Fibroblast of lung (primary cell): ENCODE data around the gene VSIG1. TPM values are rescaled to one million over a fixed set of nuclear protein-coding genes. Genes with fewer than 3 reads are reported as not detected.

Experiments used
- DNase-seq, 2 donors: peaks; one replicate each; pipeline versions ENCODE4 v3.0.0 to v3.0.0-alpha.2; 2010; ENCODE audit warnings: low read depth in 2 of 2
- H2AFZ ChIP-seq: 2 replicates; pipeline ENCODE4 v1.5.1; 2012; ENCODE audit warnings: low read length, control low read depth, inconsistent platforms
- H3K27ac ChIP-seq: 2 replicates; pipeline ENCODE4 v1.5.1; 2011; ENCODE audit warnings: low read length, control low read depth; ENCODE audit not compliant: insufficient read depth
- H3K27me3 ChIP-seq: 2 replicates; pipeline ENCODE4 v1.5.1; 2011; ENCODE audit warnings: mild to moderate bottlenecking, low read length; ENCODE audit not compliant: control insufficient read depth, insufficient read depth
- H3K36me3 ChIP-seq: 2 replicates; pipeline ENCODE4 v1.5.1; 2011; ENCODE audit warnings: low read length; ENCODE audit not compliant: control insufficient read depth, insufficient read depth
- H3K4me1 ChIP-seq: 2 replicates; pipeline ENCODE4 v1.5.1; 2011; ENCODE audit warnings: low read length; ENCODE audit not compliant: control insufficient read depth, insufficient read depth; ENCODE audit errors: extremely low read depth
- H3K4me2 ChIP-seq: 2 replicates; pipeline ENCODE4 v1.5.1; 2011; ENCODE audit warnings: low read length, control low read depth; ENCODE audit not compliant: insufficient read depth; ENCODE audit errors: extremely low read depth
- H3K4me3 ChIP-seq, 4 experiments: fragments of 200-600 bp in 1 of 4; sonication (generic) in 1 of 4; replicated peaks in 1 of 4; 2 replicates each; pipeline ENCODE4 v1.5.1; 2011 to 2016; ENCODE audit warnings: low read length in 4 of 4, low read depth in 3 of 4, mild to moderate bottlenecking in 3 of 4, control low read depth in 2 of 4, inconsistent platforms in 1 of 4, mixed read lengths in 1 of 4; ENCODE audit not compliant: insufficient read depth in 1 of 4; ENCODE audit errors: control extremely low read depth in 1 of 4
- H3K79me2 ChIP-seq: 2 replicates; pipeline ENCODE4 v1.5.1; 2012; ENCODE audit warnings: mild to moderate bottlenecking, low read length, inconsistent platforms; ENCODE audit not compliant: control insufficient read depth, insufficient read depth
- H3K9ac ChIP-seq: 2 replicates; pipeline ENCODE4 v1.5.1; 2011; ENCODE audit warnings: mild to moderate bottlenecking, low read length, control low read depth; ENCODE audit not compliant: insufficient read depth
- H3K9me3 ChIP-seq: 2 replicates; pipeline ENCODE4 v1.5.1; 2012; ENCODE audit warnings: low read depth, low read length; ENCODE audit not compliant: control insufficient read depth, insufficient read depth
- H4K20me1 ChIP-seq: 2 replicates; pipeline ENCODE4 v1.5.1; 2011; ENCODE audit warnings: low read length; ENCODE audit not compliant: control insufficient read depth, insufficient read depth; ENCODE audit errors: extremely low read depth
- CTCF ChIP-seq, 2 donors: IDR thresholded peaks in 1 of 2; conservative IDR thresholded peaks in 1 of 2; 1 replicate in 1 of 2; 2 replicates in 1 of 2; pipeline ENCODE4 v1.5.1; 2011 to 2012; ENCODE audit warnings: low read length in 2 of 2, control low read depth in 1 of 2, inconsistent platforms in 1 of 2, low read depth in 1 of 2, mild to moderate bottlenecking in 1 of 2
- EZH2 ChIP-seq: IDR thresholded peaks from 2 replicates; pipeline ENCODE4 v1.5.1; 2012; ENCODE audit warnings: low read length, control low read depth, mild to moderate bottlenecking; ENCODE audit errors: missing control alignments
- polyA plus RNA-seq, 2 donors: library from polyadenylated mRNA; depleted of rRNA in 1 of 2; stranded (reverse) in 1 of 2; unstranded in 1 of 2; fragments of >200 nt; gene quantifications; 2 replicates each; pipeline ENCODE4 v1.2.1, GENCODE V29; 2011 to 2012; ENCODE audit warnings: missing spikeins in 1 of 2
- total RNA-seq: library from RNA; depleted of rRNA; stranded (reverse); fragments of >200 nt; gene quantifications from 2 replicates; pipeline ENCODE4 v1.2.1, GENCODE V29; 2014

VSIG1 gene
- total and polyA plus RNA-seq, 2 donors (not counting 1 experiment from before 2014, with no cell fraction given): 0.20 TPM; not detected in 1

DNA sequence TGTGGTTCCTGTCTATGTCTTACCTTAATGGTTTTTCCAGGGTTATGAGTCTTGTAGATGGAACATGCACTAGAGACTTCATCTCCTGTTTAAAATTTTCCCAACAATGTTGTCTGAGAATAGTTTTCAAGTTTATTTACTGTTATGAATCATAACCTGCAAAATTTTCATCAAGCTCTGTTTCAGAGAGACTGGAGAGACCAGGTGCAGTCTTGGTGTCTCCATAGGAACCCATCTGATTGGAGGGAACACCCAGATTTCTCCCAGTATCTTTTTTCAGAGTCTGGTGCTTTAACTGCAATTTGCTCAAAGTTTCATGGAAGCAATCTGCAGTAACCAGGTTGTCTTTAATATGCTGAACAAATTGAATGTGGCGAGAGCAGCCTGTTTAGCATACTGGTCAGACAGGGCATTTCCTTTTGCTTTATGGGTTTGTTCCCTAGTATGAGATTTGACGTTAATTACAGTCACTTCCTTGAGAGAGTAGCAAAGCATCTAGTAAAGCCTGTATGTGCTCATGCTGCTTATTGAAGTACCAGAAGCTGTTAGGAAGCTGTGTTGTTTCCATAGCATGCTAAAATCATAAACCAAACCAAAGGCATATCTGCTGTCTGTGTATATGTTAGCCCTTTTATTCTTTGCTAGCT is 18.8 kb upstream of the VSIG1 start:
- Histone ChIP-seq H3K9ac (no peak overlapping the region), H3K36me3 (no peaks in the 10 kb centered on the region), H3K4me3 (no peak overlapping the region), H3K27me3 (no peaks in the 10 kb centered on the region), H3K9me3 (no peaks in the 10 kb centered on the region), H3K4me2 (no peak overlapping the region), H3K79me2 (no peaks in the 10 kb centered on the region), H3K4me1 (no peaks in the 10 kb centered on the region), H4K20me1 (no peaks in the 10 kb centered on the region), H3K27ac (no peak overlapping the region), H2AFZ (no peak overlapping the region)
- no peak for DNase-seq
- no peak for TF ChIP-seq CTCF (conservative IDR thresholded peaks at IDR 0.05 in 1 of 2, IDR thresholded peaks at IDR 0.05 in 1 of 2; ENCODE audit: low read depth in 1 of 2, low read length in 2 of 2)
- no peak for TF ChIP-seq EZH2

DNA sequence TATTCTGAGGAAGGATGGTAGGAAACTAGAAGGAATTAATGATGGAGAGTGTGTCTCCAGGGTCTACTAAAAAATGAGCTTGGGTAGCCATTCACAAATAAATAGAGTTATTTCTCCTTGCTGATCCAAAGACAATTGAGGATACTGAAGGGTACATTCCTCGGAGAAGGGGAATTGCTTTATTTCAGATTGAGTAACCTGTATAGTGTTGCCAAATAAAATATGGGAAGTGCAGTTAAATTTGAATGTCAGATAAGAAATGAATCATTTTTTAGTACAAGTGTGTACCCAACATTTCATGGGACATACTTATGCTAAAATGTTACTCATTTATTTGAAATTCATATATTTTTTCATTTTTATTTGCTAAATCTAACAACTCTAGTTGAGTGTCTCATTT is 16.0 kb upstream of the VSIG1 start:
- Histone ChIP-seq H2AFZ (no peak overlapping the region), H4K20me1 (no peaks in the 10 kb centered on the region), H3K27ac (no peak overlapping the region), H3K4me2 (no peak overlapping the region), H3K4me3 (no peak overlapping the region), H3K36me3 (no peaks in the 10 kb centered on the region), H3K9ac (no peak overlapping the region), H3K4me1 (no peaks in the 10 kb centered on the region), H3K79me2 (no peaks in the 10 kb centered on the region), H3K9me3 (no peaks in the 10 kb centered on the region), H3K27me3 (no peaks in the 10 kb centered on the region)
- DNase-seq: no peak
- TF ChIP-seq CTCF (conservative IDR thresholded peaks at IDR 0.05 in 1 of 2, IDR thresholded peaks at IDR 0.05 in 1 of 2; ENCODE audit: low read depth in 1 of 2, low read length in 2 of 2) (no peak), EZH2 (no peak)

- Histone ChIP-seq H4K20me1 (no peaks in the 10 kb centered on the region), H3K27ac (no peak overlapping the region), H3K4me3 (no peak overlapping the region), H3K9me3 (no peaks in the 10 kb centered on the region), H3K79me2 (no peaks in the 10 kb centered on the region), H2AFZ (no peak overlapping the region), H3K9ac (no peak overlapping the region), H3K4me1 (no peaks in the 10 kb centered on the region), H3K36me3 (no peaks in the 10 kb centered on the region), H3K4me2 (no peak overlapping the region), H3K27me3 (no peaks in the 10 kb centered on the region)
- no peak for TF ChIP-seq EZH2
- TF ChIP-seq CTCF (conservative IDR thresholded peaks at IDR 0.05 in 1 of 2, IDR thresholded peaks at IDR 0.05 in 1 of 2; ENCODE audit: low read depth in 1 of 2, low read length in 2 of 2): no peak
- DNase-seq: no peak
These were observed 14.7 kb upstream of the VSIG1 start for GRCh38 chrX:108029928-108030711.
